Measurements from ENCODE around the gene TAX1BP3. TPM values are rescaled to one million over a fixed set of nuclear protein-coding genes. Genes with fewer than 3 reads are reported as not detected.

The TAX1BP3 gene
- total RNA-seq, 1 donor from 2014 or later, result 165 TPM

GRCh38 chr17:3669085-3669347, 638 bp upstream of the TAX1BP3 start:
- Histone ChIP-seq H3K4me3 (peak overlapping the region; percentile 89), H3K4me1 (peaks cover 62% of the 10 kb centered on the region), H3K9me3 (replicated peaks) (no peaks in the 10 kb centered on the region), H3K27me3 (ENCODE audit: low read depth) (no peaks in the 10 kb centered on the region), H3K27ac (replicated peaks) (peak overlapping the region; percentile 100), H3K36me3 (peaks cover 10% of the 10 kb centered on the region)
- intact Hi-C loops (cut with micrococcal nuclease), result no loop called here
- TF ChIP-seq, protein P1, sequence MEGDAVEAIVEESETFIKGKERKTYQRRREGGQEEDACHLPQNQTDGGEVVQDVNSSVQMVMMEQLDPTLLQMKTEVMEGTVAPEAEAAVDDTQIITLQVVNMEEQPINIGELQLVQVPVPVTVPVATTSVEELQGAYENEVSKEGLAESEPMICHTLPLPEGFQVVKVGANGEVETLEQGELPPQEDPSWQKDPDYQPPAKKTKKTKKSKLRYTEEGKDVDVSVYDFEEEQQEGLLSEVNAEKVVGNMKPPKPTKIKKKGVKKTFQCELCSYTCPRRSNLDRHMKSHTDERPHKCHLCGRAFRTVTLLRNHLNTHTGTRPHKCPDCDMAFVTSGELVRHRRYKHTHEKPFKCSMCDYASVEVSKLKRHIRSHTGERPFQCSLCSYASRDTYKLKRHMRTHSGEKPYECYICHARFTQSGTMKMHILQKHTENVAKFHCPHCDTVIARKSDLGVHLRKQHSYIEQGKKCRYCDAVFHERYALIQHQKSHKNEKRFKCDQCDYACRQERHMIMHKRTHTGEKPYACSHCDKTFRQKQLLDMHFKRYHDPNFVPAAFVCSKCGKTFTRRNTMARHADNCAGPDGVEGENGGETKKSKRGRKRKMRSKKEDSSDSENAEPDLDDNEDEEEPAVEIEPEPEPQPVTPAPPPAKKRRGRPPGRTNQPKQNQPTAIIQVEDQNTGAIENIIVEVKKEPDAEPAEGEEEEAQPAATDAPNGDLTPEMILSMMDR (IDR thresholded peaks at IDR 0.05; ENCODE audit: borderline replicate concordance), result no peak
- no peak for DNase-seq

DNA sequence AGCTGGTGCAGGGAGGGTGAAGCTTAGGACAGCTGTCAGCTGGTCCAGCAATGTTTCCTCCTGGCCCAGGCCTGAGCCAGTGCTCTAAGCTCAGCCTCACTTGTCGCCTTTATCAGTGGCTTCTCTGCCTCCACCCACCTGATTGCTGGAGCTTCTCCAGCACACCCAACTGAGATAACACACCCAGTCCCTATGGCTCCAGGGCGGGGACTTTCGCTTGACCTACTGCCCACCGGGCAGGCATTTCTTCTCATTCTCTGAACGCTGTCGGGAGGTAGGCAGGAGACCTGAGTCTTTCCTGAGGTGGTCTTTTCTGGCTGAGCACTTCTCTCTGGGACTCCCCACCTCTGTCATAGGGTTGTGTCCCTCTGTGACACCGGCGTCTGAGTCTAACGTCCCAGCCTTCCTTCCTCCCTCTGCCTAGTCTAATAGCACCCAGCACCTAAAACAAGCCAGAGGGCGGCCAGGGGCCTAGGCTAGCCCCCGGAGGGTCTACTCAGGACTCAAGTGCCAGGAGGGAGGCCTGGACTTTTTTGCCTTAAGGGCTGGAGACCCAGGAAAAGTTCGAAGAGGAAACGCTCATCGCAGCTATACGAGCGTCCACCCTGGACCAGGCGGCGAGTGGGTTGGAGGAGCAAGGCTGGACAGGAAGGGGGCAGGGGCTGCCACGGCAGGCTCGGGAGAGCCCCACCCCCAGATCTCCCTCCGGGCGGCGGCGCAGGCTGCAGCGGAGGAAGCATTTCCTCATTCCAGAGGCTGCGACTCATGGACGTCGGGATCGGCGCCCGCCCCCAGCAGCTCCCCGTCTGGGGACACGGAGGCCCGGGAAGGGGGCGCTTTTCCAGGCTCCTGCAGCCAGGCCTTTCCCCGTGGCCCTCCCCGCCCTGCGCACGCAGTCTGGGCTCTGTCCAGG, 756 bp downstream of the TAX1BP3 start:
- Histone ChIP-seq H3K27me3 (ENCODE audit: low read depth) (no peaks in the 10 kb centered on the region), H3K27ac (replicated peaks) (peak overlapping the region; percentile 100), H3K36me3 (peaks cover 24% of the 10 kb centered on the region), H3K4me3 (peak overlapping the region; percentile 89), H3K9me3 (replicated peaks) (no peaks in the 10 kb centered on the region), H3K4me1 (peaks cover 63% of the 10 kb centered on the region)
- DNase-seq, result peak; percentile 91
- TF ChIP-seq, protein P1 (IDR thresholded peaks at IDR 0.05; ENCODE audit: borderline replicate concordance), result no peak
- intact Hi-C loops (cut with micrococcal nuclease), result no loop called here

DNA sequence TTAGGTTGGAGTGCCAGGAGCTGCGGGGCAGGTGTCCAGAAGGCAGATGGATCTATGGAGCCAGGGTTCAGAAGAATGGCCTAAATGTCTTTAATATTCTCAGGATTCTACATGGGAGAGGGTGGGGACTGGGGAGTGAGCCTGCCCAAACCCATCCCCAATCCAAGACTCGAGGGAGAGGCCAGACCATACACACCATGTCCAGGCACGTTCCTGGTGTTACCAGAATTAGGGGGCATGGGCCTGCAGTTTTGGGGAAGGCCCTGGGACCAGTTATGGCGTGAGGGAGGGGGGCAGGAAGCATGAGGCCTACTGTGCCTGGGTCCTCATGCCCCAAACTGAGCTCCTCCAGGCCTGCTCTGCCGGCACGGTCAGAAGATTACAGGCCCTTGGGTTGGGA, 1.9 kb downstream of the TAX1BP3 start:
- TF ChIP-seq, protein P1 (IDR thresholded peaks at IDR 0.05; ENCODE audit: borderline replicate concordance), result no peak
- intact Hi-C loops (cut with micrococcal nuclease), result no loop called here
- peak overlapping the region; percentile 100 for H3K27ac ChIP-seq (replicated peaks)
- no peaks in the 10 kb centered on the region for H3K9me3 ChIP-seq (replicated peaks)
- DNase-seq, result no peak
- H3K4me3 ChIP-seq, result peak overlapping the region; percentile 89
- peaks cover 35% of the 10 kb centered on the region for H3K36me3 ChIP-seq
- peaks cover 67% of the 10 kb centered on the region for H3K4me1 ChIP-seq
- H3K27me3 ChIP-seq (ENCODE audit: low read depth), result no peaks in the 10 kb centered on the region

DNA sequence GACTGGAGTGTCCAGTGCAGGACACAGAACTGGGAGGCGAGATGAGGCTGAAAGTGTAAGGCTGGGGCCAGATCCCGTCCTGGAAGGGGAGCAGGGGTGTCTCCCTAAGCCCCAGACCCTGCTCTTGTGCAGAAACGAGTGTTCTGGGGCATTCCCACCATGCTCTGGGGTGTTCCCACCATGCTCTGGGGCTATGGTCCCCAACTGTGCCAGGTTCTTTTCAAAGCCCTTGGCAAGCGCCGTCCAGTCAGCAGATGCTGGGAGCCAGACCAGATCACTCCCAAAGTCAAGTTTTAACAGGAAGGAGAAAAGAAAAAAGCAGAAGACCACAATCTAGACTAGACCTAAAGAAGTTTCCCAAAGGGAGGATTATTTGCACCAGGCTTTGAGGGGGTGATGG, 2.5 kb downstream of the TAX1BP3 start:
- peaks cover 36% of the 10 kb centered on the region for H3K36me3 ChIP-seq
- peak; percentile 53 for DNase-seq
- intact Hi-C loops (cut with micrococcal nuclease), result no loop called here
- peak overlapping the region; percentile 100 for H3K27ac ChIP-seq (replicated peaks)
- no peaks in the 10 kb centered on the region for H3K9me3 ChIP-seq (replicated peaks)
- peaks cover 74% of the 10 kb centered on the region for H3K4me1 ChIP-seq
- no peaks in the 10 kb centered on the region for H3K27me3 ChIP-seq (ENCODE audit: low read depth)
- peak overlapping the region; percentile 89 for H3K4me3 ChIP-seq
- TF ChIP-seq, protein P1 (IDR thresholded peaks at IDR 0.05; ENCODE audit: borderline replicate concordance), result no peak

GRCh38 chr17:3663102-3664011, 5.0 kb downstream of the TAX1BP3 start:
- intact Hi-C loops (cut with micrococcal nuclease), result no loop called here
- peaks cover 36% of the 10 kb centered on the region for H3K36me3 ChIP-seq

More at GRCh38 chr17:3663102-3664011, 5.0 kb downstream of the TAX1BP3 start:
- Histone ChIP-seq H3K4me3 (no peak overlapping the region), H3K27me3 (ENCODE audit: low read depth) (no peaks in the 10 kb centered on the region), H3K9me3 (replicated peaks) (no peaks in the 10 kb centered on the region), H3K27ac (replicated peaks) (no peak overlapping the region), H3K4me1 (peaks cover 78% of the 10 kb centered on the region)
- no peak for DNase-seq
- TF ChIP-seq, protein P1 (IDR thresholded peaks at IDR 0.05; ENCODE audit: borderline replicate concordance), result no peak

Measured in left ventricle myocardium inferior (tissue), 1 donor.